HepG2 (cell line): ENCODE results near the gene GGA3. TPM values are rescaled to one million over a fixed set of nuclear protein-coding genes. Genes with fewer than 3 reads are reported as not detected.

Source experiments
- ATM ChIP-seq: fragments of 450-650 bp; IDR thresholded peaks from 2 replicates; pipeline ENCODE4 v1.7.1; 2017; ENCODE audit warnings: mild to moderate bottlenecking, borderline replicate concordance
- BATF2 ChIP-seq: sonication (generic); formaldehyde crosslinking; IDR thresholded peaks from 2 replicates; pipeline ENCODE4 v1.8.0; 2022; ENCODE audit warnings: mild to moderate bottlenecking, missing genetic modification reagents, moderate library complexity
- CENPT ChIP-seq: sonication (generic); formaldehyde crosslinking; IDR thresholded peaks from 2 replicates; pipeline ENCODE4 v1.8.0; 2022; ENCODE audit warnings: low read depth, mild to moderate bottlenecking, moderate library complexity, missing genetic modification reagents
- CERS6 ChIP-seq: sonication (generic); formaldehyde crosslinking; IDR thresholded peaks from 2 replicates; pipeline ENCODE4 v1.5.0; 2020; ENCODE audit warnings: missing genetic modification reagents
- CREB3 ChIP-seq: sonication (generic); formaldehyde crosslinking; IDR thresholded peaks from 2 replicates; pipeline ENCODE4 v1.5.0; 2020; ENCODE audit warnings: missing genetic modification reagents
- FOXJ3 ChIP-seq: sonication (generic); formaldehyde crosslinking; IDR thresholded peaks from 2 replicates; pipeline ENCODE4 v1.4.0; 2020; ENCODE audit warnings: missing genetic modification reagents, mild to moderate bottlenecking, borderline replicate concordance
- IRX3 ChIP-seq: sonication (generic); formaldehyde crosslinking; IDR thresholded peaks from 2 replicates; pipeline ENCODE4 v1.8.1; 2023; ENCODE audit warnings: mild to moderate bottlenecking, low read depth, missing genetic modification reagents, borderline replicate concordance
- ISX ChIP-seq: sonication (generic); formaldehyde crosslinking; conservative IDR thresholded peaks from 2 replicates; pipeline ENCODE4 v1.5.0; 2020; ENCODE audit warnings: missing genetic modification reagents
- MLXIP ChIP-seq: sonication (generic); formaldehyde crosslinking; IDR thresholded peaks from 2 replicates; pipeline ENCODE4 v1.9.0; 2021; ENCODE audit warnings: missing genetic modification reagents, borderline replicate concordance
- MYPOP ChIP-seq: sonication (generic); formaldehyde crosslinking; IDR thresholded peaks from 2 replicates; pipeline ENCODE4 v1.8.1; 2023; ENCODE audit warnings: mild to moderate bottlenecking, moderate library complexity, missing genetic modification reagents
- NFE2L1 ChIP-seq: sonication (generic); formaldehyde crosslinking; IDR thresholded peaks from 2 replicates; pipeline ENCODE4 v1.4.0; 2020; ENCODE audit warnings: missing genetic modification reagents, mild to moderate bottlenecking, borderline replicate concordance
- PAWR ChIP-seq: sonication (generic); formaldehyde crosslinking; IDR thresholded peaks from 2 replicates; pipeline ENCODE4 v1.4.0; 2020; ENCODE audit warnings: missing genetic modification reagents, mild to moderate bottlenecking, borderline replicate concordance
- RORA ChIP-seq: sonication (generic); formaldehyde crosslinking; IDR thresholded peaks from 2 replicates; pipeline ENCODE4 v1.5.0; 2020; ENCODE audit warnings: mild to moderate bottlenecking, missing genetic modification reagents, moderate library complexity
- TBX2 ChIP-seq: sonication (generic); formaldehyde crosslinking; IDR thresholded peaks from 2 replicates; pipeline ENCODE4 v1.5.0; 2020; ENCODE audit warnings: missing genetic modification reagents, mild to moderate bottlenecking, borderline replicate concordance
- TEAD2 ChIP-seq: sonication (generic); formaldehyde crosslinking; IDR thresholded peaks from 2 replicates; pipeline ENCODE4 v1.9.0; 2021; ENCODE audit warnings: missing genetic modification reagents
- TSC22D2 ChIP-seq: sonication (generic); formaldehyde crosslinking; IDR thresholded peaks from 2 replicates; pipeline ENCODE4 v1.5.1; 2020; ENCODE audit warnings: missing genetic modification reagents, mild to moderate bottlenecking, borderline replicate concordance
- ZBTB1 ChIP-seq: sonication (generic); formaldehyde crosslinking; IDR thresholded peaks from 2 replicates; pipeline ENCODE4 v1.4.0; 2020; ENCODE audit warnings: missing genetic modification reagents, borderline replicate concordance
- ZFP36L2 ChIP-seq: sonication (generic); formaldehyde crosslinking; IDR thresholded peaks from 2 replicates; pipeline ENCODE4 v1.4.0; 2020; ENCODE audit warnings: missing genetic modification reagents
- ZNF549 ChIP-seq: sonication (generic); formaldehyde crosslinking; IDR thresholded peaks from 2 replicates; pipeline ENCODE4 v1.5.0; 2020; ENCODE audit warnings: missing genetic modification reagents
- ZNF567 ChIP-seq: sonication (generic); formaldehyde crosslinking; IDR thresholded peaks from 2 replicates; pipeline ENCODE4 v1.8.1; 2023; ENCODE audit warnings: mild to moderate bottlenecking, missing genetic modification reagents, borderline replicate concordance
- ZNF788 ChIP-seq: sonication (generic); formaldehyde crosslinking; IDR thresholded peaks from 2 replicates; pipeline ENCODE4 v1.5.0; 2020; ENCODE audit warnings: mild to moderate bottlenecking, missing genetic modification reagents, borderline replicate concordance
- ZNF878 ChIP-seq: sonication (generic); formaldehyde crosslinking; IDR thresholded peaks from 2 replicates; pipeline ENCODE4 v1.8.1; 2023; ENCODE audit warnings: mild to moderate bottlenecking, missing genetic modification reagents, moderate library complexity
- polyA plus RNA-seq, 8 experiments: library from polyadenylated mRNA; depleted of rRNA in 3 of 8; stranded (reverse) in 7 of 8; unstranded in 1 of 8; fragments of >200 nt; fragmentation: Illumina TruSeq in 4 of 8; extraction: Trizol in 4 of 8; gene quantifications; 2 replicates each; pipeline versions ENCODE4 v1.2.1 to v1.2.3, GENCODE V29; 2011 to 2016; ENCODE audit warnings: low read depth in 4 of 8, missing spikeins in 1 of 8, mixed read lengths in 1 of 8; ENCODE audit not compliant: insufficient read depth in 1 of 8
- total RNA-seq, 5 experiments: library from RNA; depleted of rRNA; stranded (reverse); fragments of >200 nt; fragmentation: Illumina TruSeq; extraction: Trizol; gene quantifications; 2 replicates each; pipeline ENCODE4 v1.2.3, GENCODE V29; 2016; ENCODE audit warnings: low read depth in 1 of 5

Gene GGA3
- total and polyA plus RNA-seq, 2 of the 13 experiments (the other 11 are each of a cell fraction or from before 2014, with no cell fraction given), result 28.4 to 43.7 TPM

GRCh38 chr17:75267411-75268232 is 6.2 kb upstream of the GGA3 start (continued):
- TF ChIP-seq FOXJ3 (no peak; the same call in 1 of the 2 replicates), IRX3 (CRISPR knock-in tag) (no peak), TSC22D2 (CRISPR knock-in tag) (no peak), NFE2L1 (CRISPR knock-in tag) (no peak), RORA (CRISPR knock-in tag) (no peak), MLXIP (no peak), CREB3 (CRISPR knock-in tag) (no peak), ZNF878 (no peak), ATM (no peak), TEAD2 (CRISPR knock-in tag) (no peak), TBX2 (0 out of 2 replicates have a peak, but pooled peaks have one; percentile 27), ZNF788 (CRISPR knock-in tag) (peak; percentile 63; the same call in 1 of the 2 replicates), ZFP36L2 (no peak), ISX (CRISPR knock-in tag) (no peak), PAWR (CRISPR knock-in tag) (no peak), BATF2 (CRISPR knock-in tag) (no peak), ZNF549 (no peak), CENPT (CRISPR knock-in tag) (no peak), ZBTB1 (CRISPR knock-in tag) (no peak), ZNF567 (CRISPR knock-in tag) (peak; percentile 80; the same call in 1 of the 2 replicates), CERS6 (no peak), MYPOP (CRISPR knock-in tag) (no peak)
